ENCODE results near the gene ALK.

DNA sequence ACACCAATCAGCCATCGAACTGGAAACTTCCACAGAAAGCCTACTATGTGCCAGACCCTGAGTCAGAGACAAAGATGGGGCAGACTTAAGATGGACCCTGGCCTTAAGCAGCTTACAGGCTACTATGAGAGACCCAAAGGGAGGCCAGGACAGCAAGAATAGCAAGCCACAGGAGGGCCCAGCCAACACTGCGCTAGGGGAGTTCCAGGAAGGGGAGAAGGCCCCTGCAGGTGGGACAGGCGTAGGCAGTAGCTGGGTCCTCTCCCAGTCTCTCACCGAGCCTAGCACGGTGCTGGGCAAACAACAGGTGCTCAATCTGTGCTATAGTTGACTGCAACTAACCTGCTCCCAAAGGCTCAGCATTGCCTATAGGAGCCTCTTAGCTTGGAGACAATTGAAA, 670.0 kb downstream of the ALK start:
- no peak for TF ChIP-seq GATA3 (IDR thresholded peaks at IDR 0.05; ENCODE audit: low read depth, low read length)
- no peak for TF ChIP-seq GATA2 (IDR thresholded peaks at IDR 0.05; ENCODE audit: low read depth, low read length)
